AG09309 (cell line): ENCODE measurements around the gene VPS8.

Experiments used
- DNase-seq: peaks from one replicate; pipeline ENCODE4 v3.0.0-alpha.2; 2010; ENCODE audit warnings: low read depth
- H3K4me3 ChIP-seq: 2 replicates; pipeline ENCODE4 v1.5.1; 2011; ENCODE audit warnings: mild to moderate bottlenecking, low read depth, low read length, moderate library complexity; ENCODE audit not compliant: control insufficient read depth
- TF ChIP-seq, protein P1 (sequence below): IDR thresholded peaks from 2 replicates; pipeline ENCODE4 v1.5.1; 2011; ENCODE audit warnings: mild to moderate bottlenecking, low read depth, low read length, inconsistent platforms; ENCODE audit not compliant: insufficient read depth, control insufficient read depth; ENCODE audit errors: missing control alignments

The VPS8 gene

GRCh38 chr3:184815046-184815930 lies 3.3 kb downstream of the VPS8 start:
- peak; percentile 31 for DNase-seq
- TF ChIP-seq, protein P1, sequence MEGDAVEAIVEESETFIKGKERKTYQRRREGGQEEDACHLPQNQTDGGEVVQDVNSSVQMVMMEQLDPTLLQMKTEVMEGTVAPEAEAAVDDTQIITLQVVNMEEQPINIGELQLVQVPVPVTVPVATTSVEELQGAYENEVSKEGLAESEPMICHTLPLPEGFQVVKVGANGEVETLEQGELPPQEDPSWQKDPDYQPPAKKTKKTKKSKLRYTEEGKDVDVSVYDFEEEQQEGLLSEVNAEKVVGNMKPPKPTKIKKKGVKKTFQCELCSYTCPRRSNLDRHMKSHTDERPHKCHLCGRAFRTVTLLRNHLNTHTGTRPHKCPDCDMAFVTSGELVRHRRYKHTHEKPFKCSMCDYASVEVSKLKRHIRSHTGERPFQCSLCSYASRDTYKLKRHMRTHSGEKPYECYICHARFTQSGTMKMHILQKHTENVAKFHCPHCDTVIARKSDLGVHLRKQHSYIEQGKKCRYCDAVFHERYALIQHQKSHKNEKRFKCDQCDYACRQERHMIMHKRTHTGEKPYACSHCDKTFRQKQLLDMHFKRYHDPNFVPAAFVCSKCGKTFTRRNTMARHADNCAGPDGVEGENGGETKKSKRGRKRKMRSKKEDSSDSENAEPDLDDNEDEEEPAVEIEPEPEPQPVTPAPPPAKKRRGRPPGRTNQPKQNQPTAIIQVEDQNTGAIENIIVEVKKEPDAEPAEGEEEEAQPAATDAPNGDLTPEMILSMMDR, result no peak
- no peak overlapping the region for H3K4me3 ChIP-seq

DNA sequence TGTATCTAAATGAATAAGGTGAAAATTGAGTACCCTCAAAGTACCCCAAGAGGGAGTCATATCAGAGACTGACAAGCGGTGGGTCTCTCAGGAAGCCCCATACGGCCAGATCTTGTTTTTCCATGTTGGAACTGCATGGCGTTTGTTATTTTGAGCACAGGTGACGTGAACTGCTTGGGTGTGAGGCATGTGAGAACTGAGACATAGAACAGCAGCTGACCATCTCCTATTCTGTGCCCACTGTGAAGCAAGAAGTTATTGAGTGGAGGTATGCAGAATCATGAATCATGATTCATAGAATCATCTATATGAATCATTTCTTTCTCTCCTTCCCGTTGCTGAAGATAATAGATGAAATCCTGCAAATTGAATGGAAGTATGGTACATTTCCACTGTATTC lies 4.6 kb downstream of the VPS8 start:
- no peak overlapping the region for H3K4me3 ChIP-seq
- no peak for DNase-seq
- TF ChIP-seq, protein P1, result no peak

DNA sequence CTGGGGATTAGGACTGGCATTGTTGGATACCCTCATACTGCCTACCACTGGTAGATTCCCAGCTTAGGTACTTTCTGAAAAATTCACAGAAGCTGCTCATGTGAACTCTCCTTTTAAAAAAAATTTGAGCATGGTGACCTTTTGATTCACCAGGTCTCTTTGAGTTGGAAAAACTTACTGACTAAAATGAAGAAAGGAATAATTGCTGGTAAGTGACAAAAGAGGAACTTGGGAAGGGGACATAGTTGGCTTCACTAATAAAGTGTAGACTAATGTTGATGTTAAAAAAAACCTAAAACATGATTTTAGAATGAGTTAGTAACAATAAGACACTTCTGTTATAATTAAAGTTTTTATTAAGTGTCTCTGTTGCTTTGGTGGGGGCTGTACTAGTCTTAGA lies 8.6 kb downstream of the VPS8 start:
- DNase-seq, result no peak
- no peak overlapping the region for H3K4me3 ChIP-seq
- TF ChIP-seq, protein P1, result no peak

DNA sequence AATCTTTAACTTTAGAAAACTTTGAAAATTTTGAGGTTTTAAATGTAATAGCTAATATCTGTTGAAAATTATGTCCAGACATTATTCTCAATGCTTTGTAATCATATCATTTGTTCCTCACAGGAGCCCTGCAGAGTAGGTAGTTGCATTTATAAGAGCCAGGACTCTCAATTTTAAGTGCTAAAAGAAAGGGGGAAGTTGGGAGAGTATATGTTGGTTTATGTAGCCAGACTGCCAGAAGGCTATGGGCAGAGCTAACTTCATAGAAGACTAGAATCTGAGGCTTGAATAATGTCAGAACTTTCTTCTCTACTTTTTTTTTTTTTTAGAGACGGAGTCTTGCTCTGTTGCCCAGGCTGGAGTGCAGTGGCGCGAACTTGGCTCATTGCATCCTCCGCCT lies 9.1 kb downstream of the VPS8 start:
- no peak overlapping the region for H3K4me3 ChIP-seq
- no peak for DNase-seq
- TF ChIP-seq, protein P1, result no peak

- H3K4me3 ChIP-seq, result no peak overlapping the region
- TF ChIP-seq, protein P1, result no peak
- DNase-seq, result no peak
Observed at GRCh38 chr3:184822081-184822480, 10.1 kb downstream of the VPS8 start.

DNA sequence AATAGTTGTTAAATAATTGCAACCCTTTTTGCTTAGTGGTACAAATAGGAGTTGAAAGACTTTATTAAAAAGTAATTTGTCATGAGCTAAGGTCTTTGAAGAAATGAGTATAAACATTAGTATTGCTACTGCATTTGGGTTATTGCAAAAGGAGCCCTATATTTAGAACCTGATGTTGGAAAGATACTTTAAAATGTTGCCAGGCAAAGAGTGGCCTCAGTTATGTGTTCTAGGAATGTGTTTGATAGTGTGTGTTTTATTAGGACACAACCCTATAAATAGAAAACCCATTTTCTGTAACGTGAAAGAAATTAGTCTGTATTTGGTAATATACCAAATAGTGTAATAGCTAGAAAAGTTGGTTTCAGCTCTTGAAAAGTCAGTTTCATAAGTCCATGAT lies 10.7 kb downstream of the VPS8 start:
- no peak overlapping the region for H3K4me3 ChIP-seq
- DNase-seq, result peak; percentile 33
- TF ChIP-seq, protein P1, result no peak
